CD8-positive, alpha-beta memory T cell (primary cell): ENCODE data around the gene DUSP8. TPM values are rescaled to one million over a fixed set of nuclear protein-coding genes. Genes with fewer than 3 reads are reported as not detected.

Experiments
- CTCF ChIA-PET: fragments of 350-600 bp; sonication (Branson Sonifier 250); formaldehyde crosslinking; loops from one replicate; lab custom pipeline; 2021; ENCODE audit warnings: antibody characterized with exemption; lab: Charles Lee
- POLR2A ChIA-PET: fragments of 350-600 bp; sonication (Branson Sonifier 250); formaldehyde crosslinking; loops from one replicate; lab custom pipeline; 2021; ENCODE audit warnings: antibody characterized with exemption; lab: Charles Lee
- DNase-seq, 5 donors: peaks; one replicate each; pipeline versions ENCODE4 v3.0.0 to v3.0.0-alpha.2; 2020 to 2022; ENCODE audit warnings: mixed read lengths in 1 of 5
- H3K27ac ChIP-seq: one replicate; pipeline ENCODE4 v1.7.0; 2013; ENCODE audit warnings: low read depth, mild to moderate bottlenecking, low read length, moderate library complexity
- H3K27me3 ChIP-seq: 2 replicates; pipeline ENCODE4 v1.7.0; 2013; ENCODE audit warnings: low read length, mild to moderate bottlenecking; ENCODE audit not compliant: insufficient read depth, poor library complexity, severe bottlenecking
- H3K36me3 ChIP-seq: 2 replicates; pipeline ENCODE4 v1.7.0; 2013; ENCODE audit warnings: mild to moderate bottlenecking, low read length, moderate library complexity; ENCODE audit not compliant: insufficient read depth
- H3K4me1 ChIP-seq: 2 replicates; pipeline ENCODE4 v1.7.0; 2013; ENCODE audit warnings: mild to moderate bottlenecking, low read length, moderate library complexity; ENCODE audit not compliant: insufficient read depth
- H3K4me3 ChIP-seq: 2 replicates; pipeline ENCODE4 v1.7.0; 2013; ENCODE audit warnings: mild to moderate bottlenecking, low read length
- H3K9me3 ChIP-seq: 2 replicates; pipeline ENCODE4 v1.7.0; 2013; ENCODE audit warnings: mild to moderate bottlenecking, low read length
- H3K27ac Mint-ChIP-seq, 8 donors: one replicate each; pipeline ENCODE4 v1.8.0; 2020 to 2021; ENCODE audit warnings: mixed read lengths in 8 of 8, mild to moderate bottlenecking in 6 of 8, inconsistent platforms in 3 of 8, moderate library complexity in 3 of 8
- H3K27me3 Mint-ChIP-seq, 2 donors: one replicate each; pipeline ENCODE4 v1.8.0; 2020 to 2021; ENCODE audit warnings: mixed read lengths in 2 of 2, mild to moderate bottlenecking in 1 of 2, moderate library complexity in 1 of 2
- H3K36me3 Mint-ChIP-seq, 3 donors: one replicate each; pipeline ENCODE4 v1.8.0; 2020 to 2021; ENCODE audit warnings: mixed read lengths in 3 of 3, inconsistent platforms in 1 of 3, mild to moderate bottlenecking in 1 of 3
- H3K4me1 Mint-ChIP-seq, 3 donors: one replicate each; pipeline ENCODE4 v1.8.0; 2020 to 2021; ENCODE audit warnings: mixed read lengths in 3 of 3, inconsistent platforms in 1 of 3, mild to moderate bottlenecking in 1 of 3
- H3K4me3 Mint-ChIP-seq, 7 donors: one replicate each; pipeline ENCODE4 v1.8.0; 2020 to 2021; ENCODE audit warnings: mixed read lengths in 7 of 7, mild to moderate bottlenecking in 6 of 7, moderate library complexity in 4 of 7, inconsistent platforms in 2 of 7
- H3K9me3 Mint-ChIP-seq, 5 donors: one replicate each; pipeline ENCODE4 v1.8.0; 2020 to 2022; ENCODE audit warnings: mixed read lengths in 5 of 5, mild to moderate bottlenecking in 3 of 5, moderate library complexity in 2 of 5, inconsistent platforms in 1 of 5
- polyA plus RNA-seq: library from polyadenylated mRNA; unstranded; fragments of 300-500 nt; fragmentation: Illumina TruSeq; gene quantifications from one replicate; pipeline ENCODE4 v1.2.3, GENCODE V29; 2021
- total RNA-seq, 2 experiments: library from RNA; stranded (reverse); gene quantifications; one replicate each; pipeline ENCODE4 v1.2.3, GENCODE V29; 2021

DUSP8 gene
- total and polyA plus RNA-seq, 3 experiments from 2014 or later, result 0.75 to 4.0 (median 2.3) TPM

GRCh38 chr11:1522081-1522424, 50.0 kb downstream of the DUSP8 start:
- ChIA-PET CTCF (no interaction called here), POLR2A (no interaction called here)
- Mint-ChIP-seq H3K9me3 (no peaks in the 10 kb centered on the region), H3K27ac (no peak overlapping the region), H3K27me3 (no peaks in the 10 kb centered on the region), H3K4me1 (peaks cover 61 to 86% (median 71%) of the 10 kb centered on the region in 3 donors), H3K4me3 (no peak overlapping the region), H3K36me3 (peaks cover 0 to 33% (median 1%) of the 10 kb centered on the region in 3 donors)
- no peaks in the 10 kb centered on the region for H3K27me3 ChIP-seq
- H3K4me1 ChIP-seq, result peaks cover 16% of the 10 kb centered on the region
- H3K4me3 ChIP-seq, result no peak overlapping the region
- no peaks in the 10 kb centered on the region for H3K36me3 ChIP-seq
- H3K27ac ChIP-seq, result no peak overlapping the region
- no peaks in the 10 kb centered on the region for H3K9me3 ChIP-seq
- DNase-seq, result no peak

GRCh38 chr11:1521382-1522080, 50.5 kb downstream of the DUSP8 start:
- POLR2A ChIA-PET, result no interaction called here
- Mint-ChIP-seq H3K27me3 (no peaks in the 10 kb centered on the region), H3K27ac (peak overlapping the region in 3 of 8 donors; percentile 25 to 62 (median 61)), H3K4me1 (peaks cover 64 to 89% (median 74%) of the 10 kb centered on the region in 3 donors), H3K36me3 (peaks cover 0 to 33% (median 1%) of the 10 kb centered on the region in 3 donors), H3K9me3 (no peaks in the 10 kb centered on the region), H3K4me3 (peak overlapping the region in 1 of 7 donors; percentile 44)
- H3K36me3 ChIP-seq, result no peaks in the 10 kb centered on the region
- H3K4me3 ChIP-seq, result no peak overlapping the region
- H3K27ac ChIP-seq, result no peak overlapping the region
- no peaks in the 10 kb centered on the region for H3K27me3 ChIP-seq
- H3K4me1 ChIP-seq, result peaks cover 13% of the 10 kb centered on the region
- CTCF ChIA-PET, result no interaction called here
- H3K9me3 ChIP-seq, result no peaks in the 10 kb centered on the region
- no peak for DNase-seq

GRCh38 chr11:1520663-1521267, 51.3 kb downstream of the DUSP8 start:
- Mint-ChIP-seq H3K27ac (peak overlapping the region in 4 of 8 donors; percentile 17 to 61 (median 38)), H3K4me1 (peaks cover 67 to 91% (median 78%) of the 10 kb centered on the region in 3 donors), H3K9me3 (no peaks in the 10 kb centered on the region), H3K36me3 (peaks cover 0 to 29% (median 0%) of the 10 kb centered on the region in 3 donors), H3K27me3 (no peaks in the 10 kb centered on the region), H3K4me3 (peak overlapping the region in 1 of 7 donors; percentile 44)
- Histone ChIP-seq H3K27me3 (no peaks in the 10 kb centered on the region), H3K4me1 (peaks cover 16% of the 10 kb centered on the region), H3K4me3 (no peak overlapping the region), H3K27ac (no peak overlapping the region), H3K9me3 (no peaks in the 10 kb centered on the region), H3K36me3 (no peaks in the 10 kb centered on the region)
- ChIA-PET POLR2A (no interaction called here), CTCF (no interaction called here)
- DNase-seq, result no peak

- no peak for DNase-seq
- Mint-ChIP-seq H3K9me3 (no peaks in the 10 kb centered on the region), H3K27ac (peak overlapping the region in 1 of 8 donors; percentile 24), H3K36me3 (peaks cover 0 to 29% (median 0%) of the 10 kb centered on the region in 3 donors), H3K4me1 (peaks cover 70 to 93% (median 80%) of the 10 kb centered on the region in 3 donors), H3K4me3 (no peak overlapping the region), H3K27me3 (no peaks in the 10 kb centered on the region)
- H3K27ac ChIP-seq, result no peak overlapping the region
- H3K9me3 ChIP-seq, result no peaks in the 10 kb centered on the region
- H3K4me3 ChIP-seq, result no peak overlapping the region
- peaks cover 22% of the 10 kb centered on the region for H3K4me1 ChIP-seq
- no peaks in the 10 kb centered on the region for H3K27me3 ChIP-seq
- ChIA-PET POLR2A (no interaction called here), CTCF (interaction anchor here (0.9 kb wide), 1 partner anchor 11 kb away, joined by 3 read pairs; no protein-coding TSS in a partner anchor)
- no peaks in the 10 kb centered on the region for H3K36me3 ChIP-seq
Observed at GRCh38 chr11:1520209-1520662, 51.8 kb downstream of the DUSP8 start.

GRCh38 chr11:1519028-1520010, 52.8 kb downstream of the DUSP8 start:
- peaks cover 74 to 96% (median 84%) of the 10 kb centered on the region in 3 donors for H3K4me1 Mint-ChIP-seq

GRCh38 chr11:1518301-1518700, 53.8 kb downstream of the DUSP8 start:
- peaks cover 74 to 96% (median 82%) of the 10 kb centered on the region in 3 donors for H3K4me1 Mint-ChIP-seq
- no peaks in the 10 kb centered on the region for H3K27me3 Mint-ChIP-seq
- peak in 1 of 5 donors; percentile 33 for DNase-seq
- no peak overlapping the region for H3K27ac ChIP-seq
- no peaks in the 10 kb centered on the region for H3K9me3 ChIP-seq
- H3K4me3 ChIP-seq, result no peak overlapping the region
- CTCF ChIA-PET, result no interaction called here
- H3K36me3 Mint-ChIP-seq, result peaks cover 0 to 30% (median 2%) of the 10 kb centered on the region in 3 donors
- no peak overlapping the region for H3K27ac Mint-ChIP-seq
- POLR2A ChIA-PET, result no interaction called here
- no peaks in the 10 kb centered on the region for H3K36me3 ChIP-seq
- H3K9me3 Mint-ChIP-seq, result no peaks in the 10 kb centered on the region
- H3K4me1 ChIP-seq, result peaks cover 31% of the 10 kb centered on the region
- no peak overlapping the region for H3K4me3 Mint-ChIP-seq
- H3K27me3 ChIP-seq, result no peaks in the 10 kb centered on the region

More at GRCh38 chr11:1519028-1520010, 52.8 kb downstream of the DUSP8 start:
- Histone ChIP-seq H3K36me3 (no peaks in the 10 kb centered on the region), H3K4me3 (no peak overlapping the region), H3K27me3 (no peaks in the 10 kb centered on the region), H3K27ac (no peak overlapping the region), H3K4me1 (peaks cover 25% of the 10 kb centered on the region), H3K9me3 (no peaks in the 10 kb centered on the region)
- POLR2A ChIA-PET, result no interaction called here
- peaks cover 0 to 26% (median 0%) of the 10 kb centered on the region in 3 donors for H3K36me3 Mint-ChIP-seq
- H3K4me3 Mint-ChIP-seq, result no peak overlapping the region
- H3K9me3 Mint-ChIP-seq, result no peaks in the 10 kb centered on the region
- CTCF ChIA-PET, result interaction anchor here (0.9 kb wide), 1 partner anchor 12 kb away, joined by 3 read pairs; no protein-coding TSS in a partner anchor
- peak overlapping the region in 1 of 8 donors; percentile 55 for H3K27ac Mint-ChIP-seq
- DNase-seq, result no peak
- no peaks in the 10 kb centered on the region for H3K27me3 Mint-ChIP-seq

GRCh38 chr11:1517117-1518005, 54.7 kb downstream of the DUSP8 start:
- peak in 1 of 5 donors; percentile 40 for DNase-seq
- Mint-ChIP-seq H3K4me3 (peak overlapping the region in 5 of 7 donors; percentile 7 to 52 (median 29)), H3K36me3 (peaks cover 0 to 31% (median 2%) of the 10 kb centered on the region in 3 donors), H3K4me1 (peaks cover 67 to 93% (median 78%) of the 10 kb centered on the region in 3 donors), H3K27ac (peak overlapping the region in 6 of 8 donors; percentile 34 to 93 (median 64)), H3K27me3 (no peaks in the 10 kb centered on the region), H3K9me3 (no peaks in the 10 kb centered on the region)
- Histone ChIP-seq H3K9me3 (no peaks in the 10 kb centered on the region), H3K27me3 (no peaks in the 10 kb centered on the region), H3K27ac (no peak overlapping the region), H3K4me1 (peaks cover 31% of the 10 kb centered on the region), H3K36me3 (no peaks in the 10 kb centered on the region), H3K4me3 (no peak overlapping the region)
- ChIA-PET CTCF (no interaction called here), POLR2A (no interaction called here)
